ENCODE results near the gene PRM1.

DNA sequence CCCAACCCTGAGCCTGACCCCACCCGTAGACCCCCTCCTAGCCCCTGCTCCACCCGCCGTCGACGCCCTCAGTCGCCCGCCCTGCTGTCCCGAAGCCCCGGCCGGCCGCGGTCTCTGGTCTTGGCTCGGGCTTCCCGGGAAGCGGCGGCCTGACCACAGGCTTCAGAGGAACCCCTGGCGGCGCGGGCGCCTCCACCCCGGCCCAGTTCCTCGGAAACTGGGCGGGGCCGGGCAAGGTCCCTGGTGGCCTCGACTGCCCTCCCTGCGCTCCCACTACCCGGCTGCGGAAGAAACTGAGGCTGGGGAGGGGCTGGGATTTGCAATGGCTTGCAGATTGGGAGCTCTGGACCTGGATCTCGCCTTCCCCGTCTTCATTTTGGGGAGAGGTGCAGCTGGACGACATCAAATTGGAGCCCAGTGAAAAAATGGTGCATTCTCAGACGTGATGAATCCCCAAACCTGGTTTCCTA is 24.4 kb downstream of the PRM1 start:
- TF ChIP-seq, protein P1, sequence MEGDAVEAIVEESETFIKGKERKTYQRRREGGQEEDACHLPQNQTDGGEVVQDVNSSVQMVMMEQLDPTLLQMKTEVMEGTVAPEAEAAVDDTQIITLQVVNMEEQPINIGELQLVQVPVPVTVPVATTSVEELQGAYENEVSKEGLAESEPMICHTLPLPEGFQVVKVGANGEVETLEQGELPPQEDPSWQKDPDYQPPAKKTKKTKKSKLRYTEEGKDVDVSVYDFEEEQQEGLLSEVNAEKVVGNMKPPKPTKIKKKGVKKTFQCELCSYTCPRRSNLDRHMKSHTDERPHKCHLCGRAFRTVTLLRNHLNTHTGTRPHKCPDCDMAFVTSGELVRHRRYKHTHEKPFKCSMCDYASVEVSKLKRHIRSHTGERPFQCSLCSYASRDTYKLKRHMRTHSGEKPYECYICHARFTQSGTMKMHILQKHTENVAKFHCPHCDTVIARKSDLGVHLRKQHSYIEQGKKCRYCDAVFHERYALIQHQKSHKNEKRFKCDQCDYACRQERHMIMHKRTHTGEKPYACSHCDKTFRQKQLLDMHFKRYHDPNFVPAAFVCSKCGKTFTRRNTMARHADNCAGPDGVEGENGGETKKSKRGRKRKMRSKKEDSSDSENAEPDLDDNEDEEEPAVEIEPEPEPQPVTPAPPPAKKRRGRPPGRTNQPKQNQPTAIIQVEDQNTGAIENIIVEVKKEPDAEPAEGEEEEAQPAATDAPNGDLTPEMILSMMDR (IDR thresholded peaks at IDR 0.05; ENCODE audit: low read depth, low read length, poor library complexity, severe bottlenecking): no peak
- TF ChIP-seq EZH2phosphoT487 (IDR thresholded peaks at IDR 0.05; ENCODE audit: borderline replicate concordance, low read length): no peak

Measured in DOHH2 (cell line).